LNCAP (cell line): ENCODE data around the gene TSSC4.

ENCODE experiments used
- CTCF ChIP-seq: fragments of 450-650 bp; IDR thresholded peaks from 2 replicates; pipeline ENCODE4 v1.5.1; 2017; ENCODE audit warnings: mild to moderate bottlenecking

The TSSC4 gene

GRCh38 chr11:2440646-2441045, 40.1 kb downstream of the TSSC4 start:
- no peak for TF ChIP-seq CTCF

GRCh38 chr11:2441171-2441570, 40.6 kb downstream of the TSSC4 start:
- TF ChIP-seq CTCF: no peak

- no peak for TF ChIP-seq CTCF
Measured at GRCh38 chr11:2442589-2442988, 42.0 kb downstream of the TSSC4 start.

- no peak for TF ChIP-seq CTCF
Measured at GRCh38 chr11:2443406-2443805, 42.9 kb downstream of the TSSC4 start.

- no peak for TF ChIP-seq CTCF
Measured at GRCh38 chr11:2443881-2444820, 43.6 kb downstream of the TSSC4 start, which contains the start of gene TRPM5. Gene TRPM5, minus strand, starts transcription at chr11:2444514. Its CDS starts 21,478 bp downstream, at chr11:2423036.

GRCh38 chr11:2444821-2445745, 44.5 kb downstream of the TSSC4 start, which contains the start of gene KCNQ1:
Gene KCNQ1, plus strand, starts transcription at chr11:2445008. Its CDS starts 91 bp downstream, at chr11:2445099.
- TF ChIP-seq CTCF: 0 out of 2 replicates have a peak, but pooled peaks have one; percentile 12

GRCh38 chr11:2445746-2446551, 45.4 kb downstream of the TSSC4 start:
- no peak for TF ChIP-seq CTCF
